ENCODE data around the gene EPSTI1.
"Not testable (repeated sequence)": the region's sequence is repeated elsewhere in the genome, so short reads cannot be mapped to it uniquely, and the experiment has no call there.

Gene EPSTI1

DNA sequence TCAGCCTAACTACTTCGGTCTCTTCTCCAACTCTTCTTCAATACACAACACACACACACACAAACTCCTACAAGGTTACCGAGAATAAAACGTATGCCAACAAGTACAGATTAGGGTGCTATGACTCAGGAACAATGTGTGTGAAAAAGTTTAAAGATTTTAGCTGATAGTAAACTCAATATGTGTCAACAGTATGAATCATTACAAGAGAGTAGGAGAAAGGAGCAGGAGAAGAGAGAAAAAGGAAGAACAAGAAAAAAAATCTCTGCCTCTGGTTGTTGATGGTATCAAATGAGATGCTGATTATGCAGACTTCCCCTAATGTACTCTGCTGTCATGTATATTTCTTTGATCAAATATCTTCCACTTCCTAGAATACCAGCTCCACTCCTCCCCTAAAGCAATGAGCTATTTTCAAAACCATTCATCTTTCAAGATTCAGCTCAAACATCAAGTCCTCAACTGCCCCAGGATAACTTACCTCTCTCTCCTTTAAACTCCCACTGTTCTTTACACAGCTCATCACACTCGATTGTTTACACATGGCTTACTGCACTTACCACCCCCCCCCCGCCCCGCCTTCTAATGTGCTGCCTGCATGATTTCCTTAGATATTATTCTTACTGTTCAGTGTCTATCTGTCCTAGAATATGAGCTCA lies 115.0 kb downstream of the EPSTI1 start:
- no peaks in the 10 kb centered on the region for H3K36me3 Mint-ChIP-seq (ENCODE audit: low read depth)
- no peak overlapping the region for H3K4me3 Mint-ChIP-seq
- peaks cover 34% of the 10 kb centered on the region for H3K27me3 Mint-ChIP-seq (ENCODE audit: low read depth)
- peaks cover 2% of the 10 kb centered on the region for H3K4me1 Mint-ChIP-seq (ENCODE audit: low read depth)
- no peaks in the 10 kb centered on the region for H3K9me3 Mint-ChIP-seq
- no peak overlapping the region for H3K27ac Mint-ChIP-seq

DNA sequence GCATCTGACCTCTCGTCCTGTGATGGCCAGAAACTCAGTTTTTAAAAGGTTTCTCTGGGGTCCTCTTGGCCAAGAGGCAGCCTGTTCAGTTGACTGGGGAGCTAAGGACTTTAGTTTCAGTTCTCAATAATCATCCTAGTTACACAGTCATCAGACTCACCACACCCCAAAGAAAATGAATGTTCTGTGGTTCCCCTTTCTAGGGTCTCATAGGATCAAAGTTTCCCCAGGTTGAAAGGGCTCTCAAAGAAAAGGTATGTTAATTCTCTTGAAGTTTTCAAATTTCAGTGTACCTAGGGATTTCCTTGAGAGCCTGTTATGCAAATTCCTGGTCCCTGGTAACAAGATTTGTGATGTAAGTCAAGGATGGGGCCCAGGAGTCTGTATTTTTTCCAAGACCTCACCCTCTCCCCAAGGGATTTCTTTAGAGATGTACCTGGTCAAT lies 115.7 kb downstream of the EPSTI1 start:
- no peak overlapping the region for H3K4me3 Mint-ChIP-seq
- no peaks in the 10 kb centered on the region for H3K36me3 Mint-ChIP-seq (ENCODE audit: low read depth)
- H3K9me3 Mint-ChIP-seq = no peaks in the 10 kb centered on the region
- no peak overlapping the region for H3K27ac Mint-ChIP-seq
- H3K27me3 Mint-ChIP-seq (ENCODE audit: low read depth) = peaks cover 38% of the 10 kb centered on the region
- peaks cover 2% of the 10 kb centered on the region for H3K4me1 Mint-ChIP-seq (ENCODE audit: low read depth)

DNA sequence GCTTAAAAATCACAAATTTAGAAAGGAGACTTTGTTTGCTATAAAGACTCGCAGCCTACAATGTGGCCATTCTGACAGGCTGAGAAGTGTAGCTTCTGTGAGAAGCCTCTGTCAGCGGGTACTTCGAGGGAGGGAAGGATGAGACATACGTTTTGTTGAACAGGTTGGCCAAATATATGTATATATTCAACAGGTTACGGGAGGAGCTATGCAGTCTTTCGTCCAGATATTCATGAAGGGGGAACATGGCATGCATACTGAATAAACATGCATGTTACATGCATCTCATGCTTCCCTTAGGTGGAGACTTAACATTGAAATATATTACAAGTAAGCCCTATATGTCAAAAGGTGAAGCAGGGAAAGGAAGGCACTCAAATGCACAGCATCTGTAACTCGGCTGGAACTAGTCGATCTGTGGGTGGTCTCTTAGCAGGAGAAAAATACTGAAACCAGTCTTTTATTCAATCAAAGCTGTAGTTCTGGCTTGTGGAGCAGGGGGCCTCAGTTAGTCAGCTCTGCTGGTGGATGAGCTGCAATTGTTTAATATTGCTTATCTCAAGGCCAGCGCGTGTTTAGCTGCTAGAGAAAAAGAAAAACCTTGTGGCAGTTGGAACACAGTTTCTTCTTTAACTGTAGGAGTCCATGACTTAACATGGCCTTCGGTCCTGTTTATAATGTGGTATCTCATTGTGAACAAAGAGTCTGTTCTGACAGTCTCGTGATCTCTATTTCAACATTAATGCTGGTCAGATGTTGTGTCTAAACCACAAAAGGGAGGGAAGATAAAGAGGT lies 116.4 kb downstream of the EPSTI1 start:
- peaks cover 37% of the 10 kb centered on the region for H3K27me3 Mint-ChIP-seq (ENCODE audit: low read depth)
- no peak overlapping the region for H3K4me3 Mint-ChIP-seq
- H3K27ac Mint-ChIP-seq = no peak overlapping the region
- peaks cover 2% of the 10 kb centered on the region for H3K4me1 Mint-ChIP-seq (ENCODE audit: low read depth)
- no peaks in the 10 kb centered on the region for H3K36me3 Mint-ChIP-seq (ENCODE audit: low read depth)
- H3K9me3 Mint-ChIP-seq = no peaks in the 10 kb centered on the region

DNA sequence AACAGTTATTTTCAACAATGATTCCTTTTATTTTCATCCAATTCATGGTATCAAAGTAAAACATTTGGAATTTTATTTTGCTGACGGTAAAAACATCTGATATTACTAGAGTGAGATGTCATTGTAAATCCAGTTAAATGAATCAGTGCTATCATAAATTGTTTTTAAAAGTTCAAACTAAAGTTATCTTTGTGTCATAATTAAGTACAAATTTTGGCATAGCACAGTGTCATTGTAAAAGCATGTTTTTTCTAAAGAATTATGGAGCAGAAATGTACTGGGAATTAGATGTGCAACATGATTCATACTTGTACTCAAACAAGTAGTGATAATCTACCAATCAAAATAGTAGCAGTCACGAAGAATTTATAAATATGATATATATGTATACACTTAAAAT lies 117.8 kb downstream of the EPSTI1 start:
- Mint-ChIP-seq H3K4me1 (ENCODE audit: low read depth) (no peaks in the 10 kb centered on the region), H3K4me3 (no peak overlapping the region), H3K36me3 (ENCODE audit: low read depth) (no peaks in the 10 kb centered on the region), H3K27ac (no peak overlapping the region), H3K27me3 (ENCODE audit: low read depth) (peaks cover 27% of the 10 kb centered on the region), H3K9me3 (no peaks in the 10 kb centered on the region)

DNA sequence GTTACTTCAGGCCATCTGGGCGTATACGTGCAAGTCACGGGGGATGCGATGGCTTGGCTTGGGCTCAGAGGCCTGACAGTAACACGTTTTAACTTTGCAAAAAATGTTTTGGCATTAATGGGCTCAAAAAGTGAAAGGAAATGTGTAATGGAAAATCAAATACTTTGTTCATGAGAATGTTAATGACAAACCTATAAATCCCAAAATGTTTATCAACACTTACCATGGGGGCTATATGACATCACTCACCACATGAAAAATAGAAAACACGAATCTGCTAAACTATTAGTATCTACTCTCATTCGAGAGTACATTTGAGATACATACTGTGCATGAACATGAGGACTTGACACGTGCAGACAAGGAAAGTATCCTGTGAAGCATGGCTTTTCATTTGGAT lies 119.0 kb downstream of the EPSTI1 start:
- Mint-ChIP-seq H3K4me1 (ENCODE audit: low read depth) (no peaks in the 10 kb centered on the region), H3K9me3 (no peaks in the 10 kb centered on the region), H3K4me3 (no peak overlapping the region), H3K27me3 (ENCODE audit: low read depth) (peaks cover 24% of the 10 kb centered on the region), H3K27ac (no peak overlapping the region), H3K36me3 (ENCODE audit: low read depth) (no peaks in the 10 kb centered on the region)

DNA sequence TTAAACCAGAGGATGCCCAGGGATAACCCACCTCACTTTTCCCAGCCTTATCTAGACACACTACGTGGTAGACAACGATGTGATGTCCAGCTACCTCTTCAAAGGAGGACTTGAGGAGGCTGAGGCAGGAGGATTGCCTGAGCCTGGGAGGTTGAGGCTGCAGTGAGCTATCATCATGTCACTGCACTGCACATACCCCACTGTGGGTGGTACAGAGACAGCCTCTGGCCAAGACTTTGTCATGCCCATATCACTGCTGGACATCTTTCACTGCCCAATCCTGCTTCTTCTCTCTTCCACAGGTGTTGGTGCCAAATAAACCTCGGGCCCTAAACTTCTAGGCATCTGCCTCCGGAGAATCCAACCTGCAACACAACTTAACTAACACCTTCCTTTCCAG lies 124.8 kb downstream of the EPSTI1 start:
- no peaks in the 10 kb centered on the region for H3K4me1 Mint-ChIP-seq (ENCODE audit: low read depth)
- H3K27me3 Mint-ChIP-seq (ENCODE audit: low read depth) = peaks cover 6% of the 10 kb centered on the region
- H3K4me3 Mint-ChIP-seq = no peak overlapping the region
- no peaks in the 10 kb centered on the region for H3K9me3 Mint-ChIP-seq
- no peak overlapping the region for H3K27ac Mint-ChIP-seq
- H3K36me3 Mint-ChIP-seq (ENCODE audit: low read depth) = no peaks in the 10 kb centered on the region

DNA sequence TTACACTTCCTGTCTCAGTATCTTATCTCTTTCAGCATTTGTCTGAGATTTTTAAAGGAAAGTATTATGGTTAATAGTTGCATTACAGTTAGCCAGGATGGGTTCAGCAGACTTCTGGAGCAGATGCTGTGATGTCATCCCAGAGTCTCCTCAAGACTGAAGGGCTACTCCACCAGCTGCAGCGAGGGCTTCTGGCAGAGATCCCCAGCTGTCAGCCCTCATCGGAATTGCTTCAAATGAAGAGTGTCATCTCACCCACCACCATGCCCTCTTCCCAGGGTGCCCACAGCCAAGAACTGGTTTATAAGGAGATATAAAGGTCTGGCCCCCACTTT lies 126.3 kb downstream of the EPSTI1 start:
- no peaks in the 10 kb centered on the region for H3K36me3 Mint-ChIP-seq (ENCODE audit: low read depth)
- peaks cover 9% of the 10 kb centered on the region for H3K27me3 Mint-ChIP-seq (ENCODE audit: low read depth)
- no peak overlapping the region for H3K4me3 Mint-ChIP-seq
- H3K27ac Mint-ChIP-seq = no peak overlapping the region
- no peaks in the 10 kb centered on the region for H3K9me3 Mint-ChIP-seq
- H3K4me1 Mint-ChIP-seq (ENCODE audit: low read depth) = no peaks in the 10 kb centered on the region

DNA sequence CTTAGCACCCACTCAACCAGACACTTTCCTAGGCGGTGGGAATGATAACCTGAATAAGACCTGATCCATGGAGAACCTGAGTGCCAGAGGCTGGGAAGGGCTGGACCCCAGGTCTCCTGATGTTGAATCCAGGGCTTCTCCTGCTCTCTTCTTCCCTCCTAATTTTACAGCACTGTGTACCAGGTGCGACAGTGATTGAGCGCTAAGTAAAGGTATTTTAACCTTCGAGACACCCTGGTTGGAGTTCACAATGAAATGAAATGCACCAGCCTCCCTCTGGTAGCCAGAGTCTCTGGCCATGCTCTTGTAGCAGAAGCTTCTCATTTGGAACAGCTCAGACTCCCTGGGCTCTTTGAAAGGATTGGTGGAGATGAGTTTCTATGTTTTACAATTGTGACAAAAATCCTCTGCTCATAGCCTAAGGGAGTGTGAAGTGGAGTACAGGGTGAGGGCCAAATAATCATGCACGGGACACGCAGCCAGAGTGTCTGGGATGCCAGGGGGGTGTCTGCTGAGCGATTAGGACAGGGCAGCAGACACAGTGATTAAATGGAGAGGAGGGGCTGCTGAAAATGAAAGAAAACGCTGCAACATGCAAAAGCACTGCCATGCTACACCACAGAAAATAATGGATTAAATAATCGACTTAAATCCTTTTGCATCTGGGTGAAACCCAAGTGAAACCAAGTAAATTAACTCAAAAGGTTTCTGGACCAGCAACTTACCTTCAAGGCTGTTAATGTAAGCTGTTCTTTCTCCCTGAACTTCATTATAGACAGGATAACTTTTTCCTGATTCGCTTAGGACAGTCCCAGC lies 126.9 kb downstream of the EPSTI1 start:
- Mint-ChIP-seq H3K9me3 (no peaks in the 10 kb centered on the region), H3K36me3 (ENCODE audit: low read depth) (no peaks in the 10 kb centered on the region), H3K4me3 (no peak overlapping the region), H3K27ac (no peak overlapping the region), H3K27me3 (ENCODE audit: low read depth) (peaks cover 9% of the 10 kb centered on the region), H3K4me1 (ENCODE audit: low read depth) (no peaks in the 10 kb centered on the region)

DNA sequence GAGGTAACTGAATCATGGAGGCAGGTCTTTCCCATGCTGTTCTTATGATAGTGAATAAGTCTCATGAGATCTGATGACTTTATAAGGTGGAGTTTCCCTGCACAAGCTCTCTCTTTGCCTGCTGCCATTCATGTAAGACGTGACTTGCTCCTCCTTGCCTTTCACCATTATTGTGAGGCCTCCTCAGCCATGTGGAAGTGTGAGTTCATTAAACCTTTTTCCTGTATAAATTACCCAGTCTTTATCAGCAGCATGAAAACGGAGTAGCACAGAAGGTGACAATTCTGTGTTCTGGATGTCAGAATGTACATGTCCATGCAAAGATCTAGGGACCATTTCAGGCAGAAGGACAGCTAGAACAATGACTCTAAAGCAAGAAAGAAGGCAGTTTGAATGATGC lies 129.7 kb downstream of the EPSTI1 start:
- H3K9me3 Mint-ChIP-seq; H3K4me3 Mint-ChIP-seq; H3K36me3 Mint-ChIP-seq (ENCODE audit: low read depth); H3K4me1 Mint-ChIP-seq (ENCODE audit: low read depth); H3K27ac Mint-ChIP-seq: not testable (repeated sequence)
- peaks cover 12% of the 10 kb centered on the region for H3K27me3 Mint-ChIP-seq (ENCODE audit: low read depth)

DNA sequence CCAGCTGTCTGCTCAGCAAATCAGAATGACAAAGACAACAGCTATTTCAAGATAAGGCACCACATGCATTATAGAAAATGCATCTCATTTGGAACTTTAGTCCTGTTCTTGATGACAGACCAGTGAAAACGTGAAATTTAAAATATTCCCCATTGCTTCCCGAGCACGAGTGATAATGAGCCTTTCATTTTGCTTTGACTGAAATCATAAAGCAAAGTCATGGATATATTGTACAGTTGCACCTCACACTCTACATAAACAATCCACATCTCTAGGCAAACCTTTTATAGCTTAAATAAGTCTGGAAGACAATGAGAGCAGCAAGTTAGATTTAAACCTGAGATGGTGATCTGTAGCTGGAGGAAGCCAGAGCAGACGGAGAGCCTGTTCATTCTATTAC lies 131.6 kb downstream of the EPSTI1 start:
- no peak overlapping the region for H3K27ac Mint-ChIP-seq
- H3K9me3 Mint-ChIP-seq = no peaks in the 10 kb centered on the region
- peaks cover 12% of the 10 kb centered on the region for H3K27me3 Mint-ChIP-seq (ENCODE audit: low read depth)
- no peaks in the 10 kb centered on the region for H3K4me1 Mint-ChIP-seq (ENCODE audit: low read depth)
- no peak overlapping the region for H3K4me3 Mint-ChIP-seq
- H3K36me3 Mint-ChIP-seq (ENCODE audit: low read depth) = no peaks in the 10 kb centered on the region

DNA sequence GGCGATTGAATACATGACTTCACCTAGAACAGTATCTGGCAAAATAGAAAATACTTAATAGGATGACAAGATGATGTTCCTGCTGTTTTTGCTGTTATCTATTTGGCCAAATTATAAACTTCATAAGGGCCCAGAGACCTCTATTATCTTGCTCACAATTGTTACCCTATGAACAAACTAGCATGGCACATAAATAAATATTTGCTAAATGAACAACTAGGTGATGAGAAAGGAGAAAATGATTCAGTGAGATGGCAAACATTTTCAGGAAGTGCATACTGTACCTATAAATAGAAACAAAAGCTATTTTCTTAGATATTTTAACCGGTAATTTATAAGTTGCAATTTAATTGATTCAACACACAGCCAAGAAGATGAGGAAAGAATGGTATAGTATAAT lies 132.3 kb downstream of the EPSTI1 start:
- Mint-ChIP-seq H3K4me1 (ENCODE audit: low read depth) (no peaks in the 10 kb centered on the region), H3K4me3 (no peak overlapping the region), H3K27ac (no peak overlapping the region), H3K9me3 (no peaks in the 10 kb centered on the region), H3K27me3 (ENCODE audit: low read depth) (peaks cover 12% of the 10 kb centered on the region), H3K36me3 (ENCODE audit: low read depth) (no peaks in the 10 kb centered on the region)

DNA sequence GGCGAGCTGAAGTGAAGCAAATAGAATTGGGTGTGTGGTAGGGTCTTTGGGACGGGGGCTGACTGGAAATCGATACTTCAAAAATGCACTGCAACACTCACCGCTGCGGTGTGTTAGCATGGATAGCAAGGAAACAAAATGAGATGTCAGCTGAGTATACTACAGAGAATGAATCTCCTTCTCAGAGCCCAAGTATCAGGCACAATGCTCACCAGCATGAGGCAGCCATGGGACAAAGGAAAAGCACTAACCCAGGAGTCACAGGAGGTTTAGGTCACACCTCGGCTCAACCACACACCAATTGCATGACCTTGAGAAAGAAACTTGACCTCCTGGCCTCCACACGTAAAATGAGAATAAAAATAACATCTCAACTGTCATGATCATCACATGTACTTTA lies 136.6 kb downstream of the EPSTI1 start:
- H3K27me3 Mint-ChIP-seq (ENCODE audit: low read depth) = peaks cover 10% of the 10 kb centered on the region
- H3K9me3 Mint-ChIP-seq = no peaks in the 10 kb centered on the region

DNA sequence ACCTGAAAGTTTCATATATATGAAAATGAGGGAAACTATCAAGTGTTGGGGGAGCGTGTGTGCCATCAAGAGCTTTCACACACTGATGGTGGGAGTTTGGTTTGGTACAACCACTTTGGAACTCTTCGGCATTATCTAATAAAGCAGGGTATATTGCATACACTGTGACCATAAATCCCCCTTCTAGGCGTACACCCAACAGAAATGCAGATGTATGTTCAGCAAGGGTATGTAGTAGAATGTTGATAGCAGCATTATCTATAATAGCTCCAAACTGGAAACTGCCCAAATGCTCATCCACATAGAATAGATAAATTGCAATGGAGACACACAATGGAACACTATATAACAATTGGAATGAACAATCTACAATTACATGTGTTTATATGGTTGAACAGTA lies 139.9 kb downstream of the EPSTI1 start:
- Mint-ChIP-seq H3K4me3 (no peak overlapping the region), H3K36me3 (ENCODE audit: low read depth) (no peaks in the 10 kb centered on the region), H3K27ac (no peak overlapping the region), H3K27me3 (ENCODE audit: low read depth) (peaks cover 10% of the 10 kb centered on the region), H3K4me1 (ENCODE audit: low read depth) (no peaks in the 10 kb centered on the region), H3K9me3 (no peaks in the 10 kb centered on the region)

More for the DNA sequence above, 136.6 kb downstream of the EPSTI1 start:
- Mint-ChIP-seq H3K4me3 (no peak overlapping the region), H3K4me1 (ENCODE audit: low read depth) (no peaks in the 10 kb centered on the region), H3K36me3 (ENCODE audit: low read depth) (no peaks in the 10 kb centered on the region), H3K27ac (no peak overlapping the region)

DNA sequence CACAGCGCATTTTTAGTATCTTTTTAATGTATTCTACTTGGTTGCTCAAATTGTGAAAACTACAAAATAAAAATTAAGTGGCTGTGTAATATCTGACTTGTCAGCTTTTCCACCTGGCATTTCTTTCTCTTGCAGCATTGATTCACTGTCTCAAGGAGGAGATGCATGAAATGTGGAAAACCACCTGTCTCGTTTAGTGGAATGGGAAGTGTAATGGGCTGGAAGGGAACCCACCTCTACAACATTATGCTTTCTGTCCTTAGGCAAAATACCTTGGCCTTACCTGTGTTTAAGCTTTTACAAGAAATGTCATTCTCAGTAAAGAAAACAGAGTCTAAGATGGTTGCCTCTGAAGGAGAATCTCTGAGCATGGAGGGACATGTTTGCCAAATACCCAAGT lies 142.8 kb downstream of the EPSTI1 start:
- no peaks in the 10 kb centered on the region for H3K4me1 Mint-ChIP-seq (ENCODE audit: low read depth)
- no peaks in the 10 kb centered on the region for H3K9me3 Mint-ChIP-seq
- peaks cover 17% of the 10 kb centered on the region for H3K27me3 Mint-ChIP-seq (ENCODE audit: low read depth)
- no peak overlapping the region for H3K4me3 Mint-ChIP-seq
- H3K36me3 Mint-ChIP-seq (ENCODE audit: low read depth) = no peaks in the 10 kb centered on the region
- H3K27ac Mint-ChIP-seq = no peak overlapping the region
